HG02970 (cell line): ENCODE data around the gene CSF2.

Source experiments
- ATAC-seq: cut with Tn5 transposase; IDR thresholded peaks from one replicate; pipeline ENCODE4 v1.9.1; 2021; ENCODE audit warnings: mild to moderate bottlenecking, moderate library complexity, moderate number of reproducible peaks; ENCODE audit not compliant: unreplicated experiment, low FRiP score

The CSF2 gene

GRCh38 chr5:132066871-132067270 is 6.7 kb upstream of the CSF2 start:
- no peak for ATAC-seq

GRCh38 chr5:132067451-132067850 is 6.1 kb upstream of the CSF2 start:
- ATAC-seq, result no peak

GRCh38 chr5:132067941-132068808 is 5.4 kb upstream of the CSF2 start:
- no peak for ATAC-seq

DNA sequence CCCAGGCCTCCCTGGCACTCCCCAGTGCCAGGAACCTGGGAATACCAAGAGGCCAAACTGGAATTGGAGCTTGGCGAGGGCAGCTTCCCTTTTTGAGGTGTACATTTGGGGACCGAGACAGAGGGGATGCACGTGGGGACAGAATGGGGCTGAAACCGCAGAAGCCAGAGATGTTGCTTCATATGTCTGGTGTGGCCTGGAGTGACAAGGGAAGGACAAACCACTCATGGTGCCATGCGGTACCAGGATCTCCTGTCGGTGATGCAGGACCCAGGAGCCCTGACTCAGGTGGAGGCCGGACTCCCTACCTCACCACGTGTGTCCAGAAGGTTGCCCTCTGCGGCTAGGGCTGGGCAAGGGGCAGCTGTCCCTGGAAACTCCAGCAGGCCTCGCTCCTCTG is 4.0 kb upstream of the CSF2 start:
- no peak for ATAC-seq

- no peak for ATAC-seq
Measured at GRCh38 chr5:132069994-132070393, 3.6 kb upstream of the CSF2 start.

GRCh38 chr5:132070460-132071337 is 2.9 kb upstream of the CSF2 start:
- no peak for ATAC-seq

GRCh38 chr5:132071338-132071707 is 2.3 kb upstream of the CSF2 start:
- no peak for ATAC-seq

GRCh38 chr5:132072070-132072469 is 1.5 kb upstream of the CSF2 start:
- no peak for ATAC-seq

- no peak for ATAC-seq
Measured at GRCh38 chr5:132072528-132072927, 1.1 kb upstream of the CSF2 start.

- no peak for ATAC-seq
Measured at GRCh38 chr5:132074091-132074771, 642 bp downstream of the CSF2 start.

GRCh38 chr5:132074772-132075718 is 1.5 kb downstream of the CSF2 start:
- ATAC-seq, result no peak

- ATAC-seq, result no peak
Measured at GRCh38 chr5:132075719-132076077, 2.1 kb downstream of the CSF2 start.

DNA sequence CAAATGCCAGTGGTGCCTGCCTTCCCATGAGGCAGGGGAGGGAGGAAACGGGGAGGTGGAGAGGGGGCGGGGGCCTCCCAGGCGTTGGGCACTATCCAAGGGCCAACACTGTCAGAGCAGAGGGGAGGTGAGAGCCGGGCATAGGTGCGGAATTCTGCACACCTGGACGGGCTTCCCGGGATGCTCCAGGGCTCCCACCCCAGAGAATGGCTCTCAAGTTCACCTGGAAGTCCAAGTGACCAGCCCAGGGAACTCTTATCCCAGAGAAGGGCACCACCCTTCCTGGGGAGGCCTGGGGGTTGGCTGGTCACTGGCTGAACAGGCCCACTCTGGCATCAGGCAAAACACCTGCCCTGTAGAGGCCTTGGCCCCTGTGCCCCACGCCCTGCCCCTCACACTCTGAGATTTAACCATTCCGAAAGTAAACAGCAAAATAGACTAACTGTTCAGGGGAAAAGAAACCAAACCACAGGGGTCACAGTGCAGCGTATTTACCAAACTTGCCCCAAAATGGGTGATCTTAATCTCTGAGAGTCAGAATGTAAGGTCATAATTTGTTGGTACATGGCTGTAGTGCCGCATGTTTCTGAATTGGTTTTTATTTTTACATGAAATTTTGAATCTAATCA is 2.7 kb downstream of the CSF2 start:
- no peak for ATAC-seq

- ATAC-seq, result no peak
Measured at GRCh38 chr5:132076983-132077382, 3.4 kb downstream of the CSF2 start.

- no peak for ATAC-seq
Measured at GRCh38 chr5:132079081-132079480, 5.5 kb downstream of the CSF2 start.

GRCh38 chr5:132079619-132080018 is 6.0 kb downstream of the CSF2 start:
- no peak for ATAC-seq

GRCh38 chr5:132080595-132080994 is 7.0 kb downstream of the CSF2 start:
- no peak for ATAC-seq

- ATAC-seq, result no peak
Measured at GRCh38 chr5:132081458-132081857, 7.9 kb downstream of the CSF2 start.

GRCh38 chr5:132082329-132083023 is 8.9 kb downstream of the CSF2 start:
- ATAC-seq, result no peak
